ENCODE measurements around the gene APBA1. TPM values are rescaled to one million over a fixed set of nuclear protein-coding genes. Genes with fewer than 3 reads are reported as not detected.

The APBA1 gene
- total and polyA plus RNA-seq, 10 donors, result 0.41 to 28.2 (median 13.8) TPM

DNA sequence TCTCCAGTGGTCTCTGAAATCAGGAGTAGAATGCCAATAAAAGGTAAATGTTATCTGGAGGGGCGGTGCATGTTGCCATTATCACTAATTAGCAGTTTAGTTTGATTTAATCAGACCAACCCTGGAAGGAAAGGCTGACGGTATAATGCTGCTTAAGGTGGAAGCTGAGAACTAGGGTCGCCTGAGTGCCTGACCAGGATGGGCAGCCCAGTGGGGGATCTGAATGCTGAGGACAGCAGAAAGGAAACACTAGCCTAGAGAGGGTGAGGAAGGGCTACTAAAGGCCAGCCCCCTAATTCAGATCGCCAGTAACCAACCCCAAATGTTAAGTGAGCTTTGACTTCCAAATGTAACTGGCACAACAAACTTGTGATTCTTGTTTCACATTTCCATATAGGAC is 172.2 kb downstream of the APBA1 start:
- no peak for DNase-seq
- H3K27me3 ChIP-seq (replicated peaks in 1 of 7), result no peaks in the 10 kb centered on the region
- H3K4me3 ChIP-seq, result no peak overlapping the region
- TF ChIP-seq, protein P1, sequence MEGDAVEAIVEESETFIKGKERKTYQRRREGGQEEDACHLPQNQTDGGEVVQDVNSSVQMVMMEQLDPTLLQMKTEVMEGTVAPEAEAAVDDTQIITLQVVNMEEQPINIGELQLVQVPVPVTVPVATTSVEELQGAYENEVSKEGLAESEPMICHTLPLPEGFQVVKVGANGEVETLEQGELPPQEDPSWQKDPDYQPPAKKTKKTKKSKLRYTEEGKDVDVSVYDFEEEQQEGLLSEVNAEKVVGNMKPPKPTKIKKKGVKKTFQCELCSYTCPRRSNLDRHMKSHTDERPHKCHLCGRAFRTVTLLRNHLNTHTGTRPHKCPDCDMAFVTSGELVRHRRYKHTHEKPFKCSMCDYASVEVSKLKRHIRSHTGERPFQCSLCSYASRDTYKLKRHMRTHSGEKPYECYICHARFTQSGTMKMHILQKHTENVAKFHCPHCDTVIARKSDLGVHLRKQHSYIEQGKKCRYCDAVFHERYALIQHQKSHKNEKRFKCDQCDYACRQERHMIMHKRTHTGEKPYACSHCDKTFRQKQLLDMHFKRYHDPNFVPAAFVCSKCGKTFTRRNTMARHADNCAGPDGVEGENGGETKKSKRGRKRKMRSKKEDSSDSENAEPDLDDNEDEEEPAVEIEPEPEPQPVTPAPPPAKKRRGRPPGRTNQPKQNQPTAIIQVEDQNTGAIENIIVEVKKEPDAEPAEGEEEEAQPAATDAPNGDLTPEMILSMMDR (IDR thresholded peaks at IDR 0.05 in 8 of 11, conservative IDR thresholded peaks at IDR 0.05 in 3 of 11), result no peak
- TF ChIP-seq POLR2A (IDR thresholded peaks at IDR 0.05), result no peak
- no peak for TF ChIP-seq POLR2AphosphoS5 (IDR thresholded peaks at IDR 0.05)
- no peaks in the 10 kb centered on the region for H3K36me3 ChIP-seq
- H3K9me3 ChIP-seq, result no peaks in the 10 kb centered on the region
- no peaks in the 10 kb centered on the region for H3K4me1 ChIP-seq
- 61 to 78% (median 72%) methylated on average over 4 of the region's 4 CpGs for WGBS, 5 donors
- no peak overlapping the region for H3K27ac ChIP-seq
- intact Hi-C loops (cut with DNase I; ENCODE audit: low total_unique reads), result no loop called here

DNA sequence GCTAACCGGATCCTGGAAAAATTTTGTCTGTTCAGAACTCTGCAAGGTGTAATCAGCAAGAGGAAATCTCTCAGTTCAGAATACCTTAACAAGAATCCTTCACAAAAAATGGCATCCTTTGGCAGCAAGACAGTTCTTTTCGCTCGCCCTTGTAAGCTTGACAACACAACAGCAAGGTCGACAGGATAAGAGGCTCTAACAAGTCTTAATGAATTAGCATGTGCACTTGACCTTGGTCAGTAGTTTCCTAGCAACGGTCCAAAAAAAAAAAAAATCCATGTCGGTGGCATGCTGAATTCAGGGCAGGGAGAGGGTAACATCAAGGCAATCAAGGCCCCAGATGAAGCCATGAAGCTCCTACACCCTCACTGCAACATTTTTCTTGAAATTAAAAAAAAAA is 172.8 kb downstream of the APBA1 start:
- Histone ChIP-seq H3K4me1 (no peaks in the 10 kb centered on the region), H3K9me3 (no peaks in the 10 kb centered on the region), H3K27ac (no peak overlapping the region), H3K36me3 (no peaks in the 10 kb centered on the region), H3K4me3 (no peak overlapping the region), H3K27me3 (replicated peaks in 1 of 7) (no peaks in the 10 kb centered on the region)
- 49 to 78% (median 63%) methylated on average over 6 of the region's 6 CpGs for WGBS, 5 donors
- intact Hi-C loops (cut with DNase I; ENCODE audit: low total_unique reads), result no loop called here
- TF ChIP-seq, protein P1 (IDR thresholded peaks at IDR 0.05 in 8 of 11, conservative IDR thresholded peaks at IDR 0.05 in 3 of 11), result no peak
- no peak for TF ChIP-seq POLR2AphosphoS5 (IDR thresholded peaks at IDR 0.05)
- no peak for TF ChIP-seq POLR2A (IDR thresholded peaks at IDR 0.05)
- no peak for DNase-seq

DNA sequence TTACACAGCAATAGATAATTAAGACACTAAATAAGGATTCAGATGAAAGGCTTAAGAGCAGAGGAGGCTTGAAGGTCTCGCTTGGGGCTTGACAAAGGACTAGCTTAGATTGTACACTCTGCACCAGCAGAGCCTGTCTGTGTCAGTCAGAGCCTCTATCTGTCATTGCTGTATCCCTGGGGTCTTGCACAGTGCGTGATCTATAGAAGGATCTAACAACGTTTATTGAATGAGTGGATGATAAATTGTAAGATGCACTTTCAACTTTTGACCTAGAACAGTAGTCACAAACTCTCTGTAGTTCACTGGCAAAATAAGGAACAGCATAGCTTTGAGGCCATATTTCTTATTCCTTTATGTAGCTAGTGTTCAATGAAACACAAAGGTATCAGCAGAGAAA is 173.7 kb downstream of the APBA1 start:
- intact Hi-C loops (cut with DNase I; ENCODE audit: low total_unique reads), result no loop called here
- no peaks in the 10 kb centered on the region for H3K4me1 ChIP-seq
- no peak for DNase-seq
- 89 to 95% (median 91%) methylated on average over 3 of the region's 3 CpGs for WGBS, 5 donors
- H3K4me3 ChIP-seq, result no peak overlapping the region
- no peaks in the 10 kb centered on the region for H3K9me3 ChIP-seq
- TF ChIP-seq, protein P1 (IDR thresholded peaks at IDR 0.05 in 8 of 11, conservative IDR thresholded peaks at IDR 0.05 in 3 of 11), result no peak
- no peak for TF ChIP-seq POLR2AphosphoS5 (IDR thresholded peaks at IDR 0.05)
- TF ChIP-seq POLR2A (IDR thresholded peaks at IDR 0.05), result no peak
- no peaks in the 10 kb centered on the region for H3K36me3 ChIP-seq
- no peaks in the 10 kb centered on the region for H3K27me3 ChIP-seq (replicated peaks in 1 of 7)
- no peak overlapping the region for H3K27ac ChIP-seq

DNA sequence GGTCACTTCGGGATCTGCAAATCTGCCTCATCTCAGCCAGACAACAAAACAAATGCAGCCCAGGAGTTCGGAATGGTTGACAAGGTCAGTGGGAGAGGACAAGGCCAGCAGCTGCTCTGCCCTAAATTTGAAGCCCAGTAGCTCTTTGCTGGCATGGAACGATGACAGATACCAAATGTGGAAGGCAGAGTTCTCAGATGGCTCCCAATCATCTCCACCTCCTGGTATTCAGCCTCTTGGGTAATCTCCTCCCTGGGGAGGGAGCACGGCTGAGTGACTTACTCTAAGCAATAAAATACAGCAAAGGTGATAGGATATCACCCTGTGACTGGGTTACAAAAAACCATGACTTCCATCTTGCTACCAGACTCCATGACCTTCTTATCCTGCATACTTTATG is 174.4 kb downstream of the APBA1 start:
- intact Hi-C loops (cut with DNase I; ENCODE audit: low total_unique reads), result no loop called here
- Histone ChIP-seq H3K4me3 (no peak overlapping the region), H3K9me3 (no peaks in the 10 kb centered on the region), H3K4me1 (no peaks in the 10 kb centered on the region), H3K27me3 (replicated peaks in 1 of 7) (no peaks in the 10 kb centered on the region), H3K36me3 (no peaks in the 10 kb centered on the region), H3K27ac (no peak overlapping the region)
- DNase-seq, result no peak
- TF ChIP-seq, protein P1 (IDR thresholded peaks at IDR 0.05 in 8 of 11, conservative IDR thresholded peaks at IDR 0.05 in 3 of 11), result no peak
- no peak for TF ChIP-seq POLR2A (IDR thresholded peaks at IDR 0.05)
- no peak for TF ChIP-seq POLR2AphosphoS5 (IDR thresholded peaks at IDR 0.05)
- 61 to 77% (median 74%) methylated on average over 4 of the region's 4 CpGs for WGBS, 5 donors

Data from spleen (tissue), 11 donors.